IPS DF 6.9 (cell line): ENCODE data around the gene MAGT1.
"Not testable (repeated sequence)": the region's sequence is repeated elsewhere in the genome, so short reads cannot be mapped to it uniquely, and the experiment has no call there.

Source experiments
- DNase-seq: peaks from one replicate; pipeline ENCODE4 v3.0.0-alpha.2; 2013; ENCODE audit warnings: low read depth, low spot score
- H3K27ac ChIP-seq: one replicate; pipeline ENCODE4 v1.5.1; 2013; ENCODE audit warnings: low read length, control low read depth
- H3K27me3 ChIP-seq: 2 replicates; pipeline ENCODE4 v1.6.1; 2013; ENCODE audit warnings: mild to moderate bottlenecking, low read length; ENCODE audit not compliant: control insufficient read depth, insufficient read depth
- H3K36me3 ChIP-seq: 2 replicates; pipeline ENCODE4 v1.6.1; 2013; ENCODE audit warnings: low read length; ENCODE audit not compliant: control insufficient read depth, insufficient read depth
- H3K4me1 ChIP-seq: 2 replicates; pipeline ENCODE4 v1.6.1; 2013; ENCODE audit warnings: low read length; ENCODE audit not compliant: control insufficient read depth, insufficient read depth
- H3K4me3 ChIP-seq: 2 replicates; pipeline ENCODE4 v1.5.1; 2013; ENCODE audit warnings: mild to moderate bottlenecking, low read length
- H3K9me3 ChIP-seq: 2 replicates; pipeline ENCODE4 v1.6.1; 2013; ENCODE audit warnings: low read length, inconsistent platforms; ENCODE audit not compliant: control insufficient read depth, insufficient read depth
- WGBS: extraction: QIAGEN DNeasy Blood & Tissue Kit; methylation state at CpG from one replicate; pipeline ENCODE4 v1.1.7; 2013; ENCODE audit warnings: mixed read lengths, missing lambda C conversion rate; ENCODE audit not compliant: insufficient read length, insufficient coverage; 5-methylcytosine and 5-hydroxymethylcytosine counted together

MAGT1 gene

DNA sequence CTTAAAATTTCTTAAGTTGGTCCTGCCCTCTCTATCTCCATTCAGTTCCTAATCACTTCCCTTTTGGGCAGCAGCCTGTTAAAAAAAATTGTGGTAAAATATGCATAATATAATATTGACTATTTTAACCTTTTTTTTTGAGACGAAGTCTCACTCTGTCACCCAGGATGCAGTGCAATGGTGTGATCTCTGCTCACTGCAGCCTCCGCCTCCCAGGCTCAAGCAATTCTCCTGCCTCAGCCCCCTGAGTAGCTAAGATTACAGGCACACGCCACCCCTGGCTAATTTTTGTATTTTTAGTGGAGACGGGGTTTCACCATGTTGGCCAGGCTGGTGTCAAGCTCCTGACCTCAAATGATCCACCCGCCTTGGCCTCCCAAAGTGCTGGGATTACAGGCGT lies 24.1 kb upstream of the MAGT1 start:
- not testable (repeated sequence) for H3K9me3 ChIP-seq, H3K36me3 ChIP-seq, H3K27me3 ChIP-seq, H3K4me1 ChIP-seq, H3K4me3 ChIP-seq, H3K27ac ChIP-seq, DNase-seq
- WGBS, result no CpG with 5 or more reads among the region's 6 CpGs

DNA sequence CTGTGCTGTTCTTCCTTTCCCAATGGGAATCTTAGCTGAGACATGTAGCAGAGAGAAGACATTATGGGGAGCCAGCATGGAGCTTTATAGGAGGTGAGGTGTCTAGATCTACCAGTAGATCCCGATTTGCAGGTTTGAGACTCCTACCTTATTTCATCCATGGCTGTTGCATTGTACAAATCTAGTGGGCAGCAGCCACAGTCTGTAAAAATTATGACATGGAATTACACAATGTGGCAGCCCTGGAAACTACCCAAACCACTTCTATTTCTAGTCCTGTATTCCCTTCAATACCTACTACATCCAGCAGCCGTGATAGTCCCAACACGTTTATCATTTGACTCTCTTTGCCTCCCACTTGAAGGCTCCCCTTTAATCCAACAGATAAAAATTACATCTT lies 23.3 kb upstream of the MAGT1 start:
- no peaks in the 10 kb centered on the region for H3K9me3 ChIP-seq
- DNase-seq, result no peak
- WGBS, result no CpG with 5 or more reads among the region's 3 CpGs
- no peak overlapping the region for H3K27ac ChIP-seq
- H3K4me3 ChIP-seq, result no peak overlapping the region
- H3K4me1 ChIP-seq, result no peaks in the 10 kb centered on the region
- H3K36me3 ChIP-seq, result no peaks in the 10 kb centered on the region
- H3K27me3 ChIP-seq, result no peaks in the 10 kb centered on the region

DNA sequence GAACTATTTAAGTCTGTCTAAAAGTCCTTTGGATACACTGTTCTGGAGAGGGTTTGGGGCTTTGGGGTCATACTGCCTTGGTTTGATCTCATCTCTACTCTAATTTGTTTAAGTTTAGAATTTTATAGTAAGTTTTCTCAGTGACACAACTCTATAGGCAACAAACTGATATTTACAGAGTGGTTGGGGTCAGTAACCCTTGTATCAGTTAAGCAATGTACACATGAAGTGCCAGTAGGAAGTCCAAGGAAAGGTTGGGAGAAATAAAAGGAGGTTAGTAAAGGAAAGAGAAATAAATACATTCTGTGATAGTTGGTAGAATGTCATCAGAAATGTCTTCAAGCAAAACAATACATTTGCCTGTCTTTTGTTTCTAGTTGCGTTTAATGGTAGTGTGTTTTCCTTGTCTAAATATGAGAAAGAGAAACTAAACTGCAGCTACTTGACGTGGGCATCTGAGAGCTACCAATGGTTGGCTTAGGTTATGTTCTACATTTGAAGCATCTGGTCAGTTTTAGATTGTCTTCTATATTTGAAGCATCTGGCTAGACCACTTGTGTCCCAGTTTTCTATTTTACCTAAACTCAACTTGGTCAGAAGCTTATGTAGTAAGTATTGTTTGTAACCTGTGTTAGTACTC lies 22.2 kb upstream of the MAGT1 start:
- Histone ChIP-seq H3K4me1 (no peaks in the 10 kb centered on the region), H3K4me3 (no peak overlapping the region), H3K27me3 (no peaks in the 10 kb centered on the region), H3K9me3 (no peaks in the 10 kb centered on the region), H3K27ac (no peak overlapping the region), H3K36me3 (no peaks in the 10 kb centered on the region)
- no CpG with 5 or more reads among the region's 2 CpGs for WGBS
- no peak for DNase-seq

DNA sequence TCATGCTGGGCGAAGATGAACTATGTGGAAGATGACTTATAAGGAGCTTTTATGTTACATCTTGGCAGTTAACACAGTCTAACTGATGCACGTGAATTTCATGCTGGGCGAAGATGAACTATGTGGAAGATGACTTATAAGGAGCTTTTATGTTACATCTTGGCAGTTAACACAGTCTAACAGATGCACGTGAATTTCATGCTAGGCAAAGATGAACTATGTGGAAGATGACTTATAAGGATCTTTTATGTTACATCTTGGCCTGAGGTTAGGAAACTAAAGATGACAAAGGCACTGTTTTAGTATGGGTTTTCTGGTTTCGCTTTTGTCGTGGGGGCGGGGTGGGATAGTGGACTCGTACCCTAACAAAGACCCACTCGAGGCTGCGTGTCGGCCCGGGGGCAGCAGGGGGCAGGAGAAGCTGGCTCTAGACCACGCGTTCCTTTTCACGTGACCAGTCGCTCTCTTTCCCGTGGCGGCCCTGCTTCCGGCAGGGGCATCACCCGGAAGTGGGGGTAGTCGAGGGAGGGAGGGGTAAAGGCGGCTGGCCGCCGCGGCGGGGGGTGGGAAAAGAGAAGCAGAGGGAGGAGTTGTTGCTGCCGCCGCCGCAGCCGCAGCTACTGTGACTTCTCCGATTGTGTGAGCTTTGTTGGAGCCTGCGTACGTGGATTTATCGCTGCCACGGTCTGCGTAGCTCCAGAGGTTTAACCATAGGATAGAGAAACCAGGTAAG lies 15.0 kb upstream of the MAGT1 start, which contains the start of gene ATP7A:
Gene ATP7A, plus strand, starts transcription at position 586 of the 733 bp plus-strand sequence. CDS start 60,949 bp downstream, outside the sequence.
- Histone ChIP-seq H3K36me3 (no peaks in the 10 kb centered on the region), H3K27ac (no peak within 1 kb of the TSS), H3K9me3 (no peaks in the 10 kb centered on the region), H3K4me3 (peak within 1 kb of the TSS; percentile 85; the same call in 1 of the 2 replicates), H3K27me3 (no peaks in the 10 kb centered on the region), H3K4me1 (no peaks in the 10 kb centered on the region)
- WGBS, result no CpG with 5 or more reads among the region's 36 CpGs
- peak; percentile 41 for DNase-seq

DNA sequence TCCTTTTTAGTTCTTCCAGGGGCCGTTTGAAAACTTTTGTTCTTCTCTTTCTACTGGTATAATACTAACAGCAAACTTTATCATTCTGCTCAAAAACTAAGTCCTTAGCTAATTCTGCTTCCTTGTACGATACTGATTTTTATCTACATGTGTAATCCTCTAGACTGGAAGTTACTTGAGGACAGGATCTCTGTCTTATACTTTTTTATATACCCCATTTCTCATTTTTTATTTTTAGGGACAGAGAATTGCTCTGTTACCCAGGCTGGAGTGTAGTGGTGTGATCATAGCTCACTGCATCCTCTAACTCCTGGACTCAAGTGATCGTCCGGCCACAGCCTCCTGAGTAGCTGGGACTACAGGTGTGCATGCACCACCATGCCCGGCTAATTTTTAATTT lies 6.3 kb upstream of the MAGT1 start:
- DNase-seq, result no peak

DNA sequence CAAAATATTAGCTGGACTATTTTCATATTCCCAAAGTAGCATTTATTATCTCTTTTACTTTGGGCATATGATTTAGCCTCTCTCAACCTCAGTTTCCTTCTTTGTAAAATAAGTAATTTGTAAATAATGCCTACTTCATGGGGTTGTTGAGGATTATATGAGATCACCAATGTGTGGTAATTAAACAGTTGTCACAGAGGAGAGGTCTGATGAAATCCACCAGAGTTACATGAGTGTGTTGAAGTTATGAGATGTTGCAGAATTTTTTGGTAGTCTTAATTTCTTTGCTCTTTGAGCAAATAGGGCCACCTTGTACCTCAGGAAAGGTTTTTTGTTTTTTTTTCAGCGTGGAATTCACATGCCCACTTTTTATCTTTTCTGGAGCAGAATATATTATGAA lies 5.5 kb upstream of the MAGT1 start:
- H3K4me3 ChIP-seq, result no peak overlapping the region
- H3K9me3 ChIP-seq, result no peaks in the 10 kb centered on the region
- H3K27me3 ChIP-seq, result no peaks in the 10 kb centered on the region
- DNase-seq, result no peak
- no peaks in the 10 kb centered on the region for H3K4me1 ChIP-seq
- H3K27ac ChIP-seq, result no peak overlapping the region
- no peaks in the 10 kb centered on the region for H3K36me3 ChIP-seq
- WGBS, result no CpG with 5 or more reads among the region's 1 CpG

More for the DNA sequence above, 6.3 kb upstream of the MAGT1 start:
- Histone ChIP-seq H3K4me3 (no peak overlapping the region), H3K36me3 (no peaks in the 10 kb centered on the region), H3K27me3 (no peaks in the 10 kb centered on the region), H3K9me3 (no peaks in the 10 kb centered on the region), H3K4me1 (no peaks in the 10 kb centered on the region), H3K27ac (no peak overlapping the region)
- WGBS, result no CpG with 5 or more reads among the region's 5 CpGs

DNA sequence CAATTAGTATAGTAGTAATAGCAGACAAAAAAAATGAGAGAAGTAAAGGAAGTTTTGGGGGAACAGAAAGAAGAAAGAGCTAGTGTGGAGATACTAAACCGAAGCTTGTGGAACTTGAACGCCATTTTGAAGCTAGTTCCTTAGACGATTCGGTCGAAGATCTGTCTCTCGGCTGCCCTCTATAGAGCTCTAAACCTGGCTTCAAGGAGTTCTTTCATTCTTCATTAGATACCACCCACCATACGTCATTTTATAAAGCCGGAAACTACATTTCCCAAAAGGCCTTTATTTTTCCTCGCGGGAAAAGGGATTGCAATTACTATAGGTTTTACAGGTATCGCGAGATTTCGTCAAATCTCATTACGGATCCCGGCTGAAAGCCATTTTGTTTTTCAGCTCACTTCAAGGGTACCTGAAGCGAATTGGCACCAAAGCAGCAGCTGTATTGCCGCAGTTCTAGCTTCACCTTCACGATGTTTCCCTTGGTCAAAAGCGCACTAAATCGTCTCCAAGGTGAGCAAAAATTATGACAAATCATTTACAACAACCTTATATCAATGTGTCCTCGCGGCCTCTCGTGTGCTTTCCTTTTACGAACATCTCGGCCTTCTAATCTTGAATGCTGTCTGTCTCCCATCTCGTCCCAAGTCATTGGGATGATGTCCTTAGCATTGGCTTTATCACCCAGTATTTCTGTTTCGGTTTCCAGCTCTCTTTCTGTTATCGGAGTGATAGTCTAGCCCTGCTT lies 4.0 kb upstream of the MAGT1 start, which contains the start of gene COX7B:
Gene COX7B, plus strand, starts transcription at position 388 of the 748 bp plus-strand sequence. Its CDS starts 86 bp downstream, at position 474.
- H3K27ac ChIP-seq, result no peak within 1 kb of the TSS
- peak within 1 kb of the TSS; percentile 90; the same call in 1 of the 2 replicates for H3K4me3 ChIP-seq
- no peaks in the 10 kb centered on the region for H3K9me3 ChIP-seq
- H3K4me1 ChIP-seq, result no peaks in the 10 kb centered on the region
- WGBS, result no CpG with 5 or more reads among the region's 28 CpGs
- H3K36me3 ChIP-seq, result no peaks in the 10 kb centered on the region
- H3K27me3 ChIP-seq, result no peaks in the 10 kb centered on the region
- peak; percentile 72 for DNase-seq

DNA sequence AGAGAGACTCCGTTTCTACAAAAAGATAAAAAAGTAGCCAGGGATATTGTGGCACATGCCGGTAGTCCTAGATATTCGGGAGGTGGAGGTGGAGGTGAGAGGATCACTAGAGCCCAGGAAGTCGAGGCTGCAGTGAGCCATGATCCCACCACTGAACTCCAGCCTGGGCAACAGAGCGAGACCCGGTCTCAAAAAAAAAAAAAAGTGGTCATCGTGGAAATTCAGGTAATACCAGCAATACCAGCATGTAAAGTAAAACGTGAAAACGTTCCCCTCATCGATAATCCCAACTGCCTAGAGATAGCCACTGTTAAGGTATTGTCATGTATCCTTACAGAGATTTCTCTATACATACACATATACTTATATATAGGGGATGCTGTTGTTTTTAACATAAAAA lies 1.5 kb downstream of the MAGT1 start:
- no peaks in the 10 kb centered on the region for H3K9me3 ChIP-seq
- no peak overlapping the region for H3K4me3 ChIP-seq
- WGBS, result no CpG with 5 or more reads among the region's 10 CpGs
- no peaks in the 10 kb centered on the region for H3K27me3 ChIP-seq
- H3K27ac ChIP-seq, result no peak overlapping the region
- H3K4me1 ChIP-seq, result no peaks in the 10 kb centered on the region
- DNase-seq, result no peak
- H3K36me3 ChIP-seq, result no peaks in the 10 kb centered on the region

DNA sequence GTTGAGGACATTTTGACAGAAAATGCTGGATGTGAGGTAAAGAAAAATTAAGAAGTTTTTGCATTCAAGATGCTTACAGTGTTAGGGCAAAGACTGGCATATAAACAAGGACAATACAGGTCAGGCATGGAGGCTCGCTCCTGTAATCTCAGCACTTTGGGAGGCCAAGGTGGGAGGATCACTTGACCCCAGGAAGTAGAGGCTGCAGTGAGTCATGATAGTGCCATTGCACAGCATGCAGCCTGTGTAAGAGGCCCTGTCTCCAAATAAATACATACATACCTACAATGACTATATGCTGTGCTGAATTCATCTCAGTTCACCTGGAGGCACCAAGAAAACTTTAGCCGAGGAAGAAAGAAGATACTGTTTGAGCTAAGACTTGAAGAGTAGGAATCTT lies 2.3 kb downstream of the MAGT1 start:
- Histone ChIP-seq H3K36me3 (no peaks in the 10 kb centered on the region), H3K27me3 (no peaks in the 10 kb centered on the region), H3K4me1 (no peaks in the 10 kb centered on the region), H3K9me3 (no peaks in the 10 kb centered on the region), H3K4me3 (no peak overlapping the region), H3K27ac (no peak overlapping the region)
- WGBS, result no CpG with 5 or more reads among the region's 2 CpGs
- DNase-seq, result no peak

DNA sequence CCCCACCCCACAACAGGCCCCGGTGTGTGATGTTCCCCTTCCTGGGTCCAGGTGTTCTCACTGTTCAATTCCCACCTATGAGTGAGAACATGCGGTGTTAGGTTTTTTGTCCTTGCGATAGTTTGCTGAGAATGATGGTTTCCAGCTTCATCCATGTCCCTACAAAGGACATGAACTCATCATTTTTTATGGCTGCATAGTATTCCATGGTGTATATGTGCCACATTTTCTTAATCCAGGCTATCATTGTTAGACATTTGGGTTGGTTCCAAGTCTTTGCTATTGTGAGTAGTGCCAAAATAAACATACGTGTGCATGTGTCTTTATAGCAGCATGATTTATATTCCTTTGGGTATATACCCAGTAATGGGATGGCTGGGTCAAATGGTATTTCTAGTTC lies 13.8 kb downstream of the MAGT1 start:
- not testable (repeated sequence) for H3K4me1 ChIP-seq, H3K27ac ChIP-seq, H3K27me3 ChIP-seq, H3K36me3 ChIP-seq, H3K9me3 ChIP-seq, H3K4me3 ChIP-seq, DNase-seq
- no CpG with 5 or more reads among the region's 4 CpGs for WGBS
